Panc1 (cell line): Measurements from ENCODE around the gene GPR89B. TPM values are rescaled to one million over a fixed set of nuclear protein-coding genes. Genes with fewer than 3 reads are reported as not detected.

ENCODE experiments used
- ATAC-seq: fragments of 200-7000 bp; cut with Tn5 transposase; 2 replicates; pipeline ENCODE4 v1.9.1; 2020; ENCODE audit warnings: mild to moderate bottlenecking, moderate library complexity
- BruUV-seq: library from RNA; stranded (reverse); fragments of 400-500 nt; replicated peaks from 2 replicates; lab custom pipeline; 2021; lab: Mats Ljungman, UMichigan
- CTCF ChIA-PET: fragments of 300-600 bp; sonication (Branson Sonifier 250); formaldehyde crosslinking; loops from one replicate; lab custom pipeline; 2022; ENCODE audit warnings: antibody characterized with exemption; lab: Charles Lee
- POLR2A ChIA-PET: fragments of 300-600 bp; sonication (Branson Sonifier 250); formaldehyde crosslinking; loops from one replicate; lab custom pipeline; 2022; ENCODE audit warnings: antibody characterized with exemption; lab: Charles Lee
- DNase-seq: peaks from one replicate; pipeline ENCODE4 v3.0.0-alpha.2; 2010; ENCODE audit warnings: low read depth, low spot score
- H3K27ac ChIP-seq: 2 replicates; pipeline ENCODE4 v1.5.1; 2011; ENCODE audit warnings: mild to moderate bottlenecking, low read length, inconsistent platforms
- H3K27me3 ChIP-seq: fragments of 200-500 bp; sonication (Bioruptor generic); 2 replicates; pipeline ENCODE4 v1.6.0; 2014; ENCODE audit warnings: low read length, inconsistent platforms; ENCODE audit not compliant: control insufficient read depth, insufficient read depth
- H3K36me3 ChIP-seq: fragments of 200-500 bp; sonication (Bioruptor generic); 2 replicates; pipeline ENCODE4 v1.5.1; 2014; ENCODE audit warnings: inconsistent platforms, mild to moderate bottlenecking, low read length, moderate library complexity; ENCODE audit not compliant: control insufficient read depth, insufficient read depth
- H3K4me1 ChIP-seq: 2 replicates; pipeline ENCODE4 v1.5.1; 2011; ENCODE audit warnings: inconsistent platforms, mild to moderate bottlenecking, low read length, moderate library complexity; ENCODE audit not compliant: control insufficient read depth, insufficient read depth
- H3K4me3 ChIP-seq, 2 experiments: 2 replicates each; pipeline ENCODE4 v1.5.1; 2011 to 2012; ENCODE audit warnings: low read depth in 2 of 2, low read length in 2 of 2, mild to moderate bottlenecking in 2 of 2, inconsistent platforms in 1 of 2, moderate library complexity in 1 of 2
- H3K9me3 ChIP-seq: fragments of 200-500 bp; sonication (Bioruptor generic); 2 replicates; pipeline ENCODE4 v1.5.1; 2014; ENCODE audit warnings: low read depth, mild to moderate bottlenecking, inconsistent platforms, low read length, moderate library complexity; ENCODE audit not compliant: control insufficient read depth, insufficient read depth
- POLR2AphosphoS5 ChIP-seq: IDR thresholded peaks from 2 replicates; pipeline ENCODE4 v1.6.1; 2012; ENCODE audit warnings: mild to moderate bottlenecking, low read depth, low read length, moderate library complexity
- REST ChIP-seq, 2 experiments: IDR thresholded peaks; 2 replicates each; pipeline ENCODE4 v1.6.1; 2011 to 2012; ENCODE audit warnings: low read depth in 2 of 2, control low read depth in 1 of 2, low read length in 1 of 2, mild to moderate bottlenecking in 1 of 2, moderate library complexity in 1 of 2; ENCODE audit not compliant: insufficient read depth in 1 of 2
- SIN3A ChIP-seq: IDR thresholded peaks from 2 replicates; pipeline ENCODE4 v1.6.1; 2012; ENCODE audit warnings: low read depth, mild to moderate bottlenecking, low read length, moderate library complexity, borderline replicate concordance; ENCODE audit not compliant: insufficient read depth
- TCF7L2 ChIP-seq: IDR thresholded peaks from 2 replicates; pipeline ENCODE4 v1.6.1; 2011; ENCODE audit warnings: mild to moderate bottlenecking, low read depth, low read length, inconsistent platforms
- in situ Hi-C: cut with HindIII; loops from 2 replicates; pipeline ENCODE4 v1.10.0; 2016; ENCODE audit warnings: low sequenced_read_pairs, low pct_unique_long_range_greater_than_20kb
- intact Hi-C: fragments of 100-400 bp; cut with micrococcal nuclease; formaldehyde crosslinking; loops from one replicate; pipeline ENCODE4 v1.10.0; 2022; ENCODE audit not compliant: unreplicated experiment
- total RNA-seq: library from RNA; stranded (reverse); gene quantifications from one replicate; pipeline ENCODE4 v1.2.1, GENCODE V29; 2021; ENCODE audit not compliant: unreplicated experiment
- TF ChIP-seq, protein P1 (sequence below): fragments of 450-650 bp; IDR thresholded peaks from 2 replicates; pipeline ENCODE4 v1.5.1; 2017; ENCODE audit warnings: mild to moderate bottlenecking

GPR89B gene
- total RNA-seq, 1 experiment from 2014 or later = 12.0 TPM

DNA sequence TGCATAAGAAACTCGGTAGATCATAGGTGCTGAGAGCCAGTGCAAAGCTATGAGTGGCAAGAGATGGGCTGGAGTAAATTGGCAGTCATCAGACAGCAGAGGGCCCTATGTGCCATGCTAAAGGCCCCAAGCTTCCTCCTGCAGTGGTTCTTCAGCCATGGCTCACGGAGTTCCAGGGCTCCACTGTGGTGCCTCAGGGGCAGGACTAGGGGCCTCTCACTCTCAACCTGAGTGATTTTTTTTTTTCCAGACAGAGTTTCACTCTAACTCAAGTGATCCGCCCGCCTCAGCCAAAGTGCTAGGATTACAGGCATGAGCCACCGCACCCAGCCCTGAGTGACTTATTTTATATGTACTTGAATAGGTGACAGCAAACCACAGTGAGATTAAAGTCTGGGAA lies 36.0 kb upstream of the GPR89B start:
- Histone ChIP-seq H3K36me3 (no peaks in the 10 kb centered on the region), H3K4me1 (no peaks in the 10 kb centered on the region), H3K27ac (no peak overlapping the region), H3K27me3 (no peaks in the 10 kb centered on the region), H3K4me3 (no peak overlapping the region), H3K9me3 (no peaks in the 10 kb centered on the region)
- no TSS peak for BruUV-seq
- ChIA-PET CTCF (interaction anchor here (0.6 to 1.6 kb wide), 4 partner anchors 168 to 621 kb away, joined by 3 to 11 read pairs (median 5); no protein-coding TSS in a partner anchor), POLR2A (no interaction called here)
- intact Hi-C loops (loop anchor here (2.0 to 5.0 kb wide), 3 partner anchors 170 to 397 kb away; no protein-coding TSS in a partner anchor), in situ Hi-C loops (no loop called here)
- no peak for DNase-seq
- ATAC-seq = peak; percentile 64; the same call in 1 of the 2 replicates
- TF ChIP-seq, protein P1, sequence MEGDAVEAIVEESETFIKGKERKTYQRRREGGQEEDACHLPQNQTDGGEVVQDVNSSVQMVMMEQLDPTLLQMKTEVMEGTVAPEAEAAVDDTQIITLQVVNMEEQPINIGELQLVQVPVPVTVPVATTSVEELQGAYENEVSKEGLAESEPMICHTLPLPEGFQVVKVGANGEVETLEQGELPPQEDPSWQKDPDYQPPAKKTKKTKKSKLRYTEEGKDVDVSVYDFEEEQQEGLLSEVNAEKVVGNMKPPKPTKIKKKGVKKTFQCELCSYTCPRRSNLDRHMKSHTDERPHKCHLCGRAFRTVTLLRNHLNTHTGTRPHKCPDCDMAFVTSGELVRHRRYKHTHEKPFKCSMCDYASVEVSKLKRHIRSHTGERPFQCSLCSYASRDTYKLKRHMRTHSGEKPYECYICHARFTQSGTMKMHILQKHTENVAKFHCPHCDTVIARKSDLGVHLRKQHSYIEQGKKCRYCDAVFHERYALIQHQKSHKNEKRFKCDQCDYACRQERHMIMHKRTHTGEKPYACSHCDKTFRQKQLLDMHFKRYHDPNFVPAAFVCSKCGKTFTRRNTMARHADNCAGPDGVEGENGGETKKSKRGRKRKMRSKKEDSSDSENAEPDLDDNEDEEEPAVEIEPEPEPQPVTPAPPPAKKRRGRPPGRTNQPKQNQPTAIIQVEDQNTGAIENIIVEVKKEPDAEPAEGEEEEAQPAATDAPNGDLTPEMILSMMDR = no peak

DNA sequence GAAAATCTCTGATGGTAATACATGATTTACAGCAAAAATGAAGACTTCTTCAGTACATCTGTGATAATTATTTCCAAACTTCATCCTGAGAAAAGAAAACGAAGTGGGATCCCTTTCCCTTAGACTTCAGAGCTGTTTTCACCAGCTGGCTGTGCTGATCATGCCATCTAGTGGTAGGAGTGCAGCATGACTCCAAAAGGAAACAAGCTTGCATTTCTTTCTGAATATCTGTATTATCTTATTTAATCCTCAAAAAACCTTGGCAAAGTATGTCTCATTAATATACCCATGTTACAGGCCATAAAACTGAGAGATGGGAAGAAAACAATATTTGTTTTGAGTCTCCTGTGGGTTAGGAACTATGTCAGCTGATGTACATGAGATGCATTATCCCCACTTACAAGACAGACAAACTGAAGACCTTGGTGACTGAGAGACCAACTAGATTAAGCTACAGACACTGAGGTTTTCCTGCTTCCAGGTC lies 35.4 kb upstream of the GPR89B start:
- TF ChIP-seq REST (IDR thresholded peaks at IDR 0.05; ENCODE audit: insufficient read depth in 1 of 2, low read depth in 2 of 2, low read length in 1 of 2) (no peak), POLR2AphosphoS5 (no peak), SIN3A (no peak), TCF7L2 (no peak)
- TF ChIP-seq, protein P1 = peak; percentile 91
- ATAC-seq (peak; percentile 64; the same call in 1 of the 2 replicates), DNase-seq (peak; percentile 56)
- Histone ChIP-seq H3K36me3 (no peaks in the 10 kb centered on the region), H3K27ac (no peak overlapping the region), H3K4me3 (no peak overlapping the region), H3K4me1 (no peaks in the 10 kb centered on the region), H3K27me3 (no peaks in the 10 kb centered on the region), H3K9me3 (no peaks in the 10 kb centered on the region)
- POLR2A ChIA-PET = no interaction called here
- intact Hi-C loops (loop anchor here (2.0 to 5.0 kb wide), 3 partner anchors 170 to 398 kb away; no protein-coding TSS in a partner anchor), in situ Hi-C loops (no loop called here)
- BruUV-seq = no TSS peak
- CTCF ChIA-PET = interaction anchor here (0.6 to 1.6 kb wide), 5 partner anchors 169 to 402 kb away, joined by 3 to 11 read pairs (median 3); no protein-coding TSS in a partner anchor
